Measurements from ENCODE around the gene SGK1.
"Not testable (repeated sequence)": the region's sequence is repeated elsewhere in the genome, so short reads cannot be mapped to it uniquely, and the experiment has no call there.

Gene SGK1

DNA sequence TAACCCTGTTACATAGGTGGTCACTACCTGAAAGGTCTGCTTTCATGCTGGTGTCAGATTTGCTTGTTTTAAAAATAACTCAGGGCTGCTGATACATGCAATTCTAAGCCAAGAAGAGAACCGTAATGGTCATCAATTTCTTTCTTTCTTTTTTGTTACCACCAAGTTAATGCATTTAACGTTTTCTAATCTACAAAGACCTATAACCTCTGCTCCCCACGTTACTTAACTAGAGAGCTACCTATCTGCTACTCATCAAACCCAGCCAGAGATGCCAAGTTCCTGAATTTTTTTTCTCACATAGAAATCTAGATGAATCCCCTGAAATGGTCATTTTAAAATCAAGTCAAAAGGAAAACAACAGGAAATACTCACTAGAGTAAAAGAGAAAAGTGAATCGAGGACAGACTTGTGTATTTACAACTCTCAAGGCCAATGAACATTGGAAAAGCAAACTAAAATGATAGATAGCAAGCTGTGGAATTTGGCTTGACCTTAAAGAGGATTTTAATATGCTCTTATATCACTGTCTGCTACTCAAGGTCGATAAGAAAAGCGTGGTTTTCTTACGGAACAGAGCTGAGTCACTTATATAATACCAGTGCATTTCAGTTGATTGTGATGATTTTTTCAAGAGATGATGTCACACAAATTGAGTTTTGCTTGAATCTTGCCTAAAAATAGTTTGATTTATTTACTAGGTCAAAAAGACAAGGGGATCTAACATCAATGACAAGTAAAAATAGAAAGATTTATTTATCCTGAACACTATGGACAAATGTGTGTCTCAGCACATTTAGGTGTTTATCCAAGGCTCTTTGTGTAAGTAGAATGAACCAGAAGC, 67.9 kb downstream of the SGK1 start:
- DNase-seq: no peak

DNA sequence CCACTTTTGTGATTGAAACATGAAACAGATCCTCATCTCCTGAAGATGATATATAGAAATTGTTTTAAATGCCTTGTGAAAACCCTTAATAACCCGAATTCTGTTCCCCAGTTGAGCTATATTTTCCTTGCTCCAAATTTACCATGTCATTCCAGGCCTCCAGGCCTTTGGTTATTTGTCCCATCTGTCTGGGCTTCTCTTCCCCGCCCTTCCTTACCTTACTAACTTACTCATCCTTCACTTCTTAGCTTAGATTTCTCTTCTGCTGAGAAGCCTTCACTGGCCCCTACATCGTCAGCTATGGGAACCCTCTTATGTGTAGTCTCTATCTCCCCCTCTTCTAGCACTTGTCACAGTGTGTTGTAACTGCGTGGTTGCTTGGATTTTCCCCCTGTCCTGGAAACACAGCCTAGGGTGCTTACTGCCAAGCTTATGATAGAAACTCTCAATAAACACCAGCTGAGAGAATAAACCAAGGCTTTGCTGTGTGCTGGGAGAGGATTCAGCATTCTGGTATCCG, 68.6 kb downstream of the SGK1 start:
- DNase-seq: no peak

DNA sequence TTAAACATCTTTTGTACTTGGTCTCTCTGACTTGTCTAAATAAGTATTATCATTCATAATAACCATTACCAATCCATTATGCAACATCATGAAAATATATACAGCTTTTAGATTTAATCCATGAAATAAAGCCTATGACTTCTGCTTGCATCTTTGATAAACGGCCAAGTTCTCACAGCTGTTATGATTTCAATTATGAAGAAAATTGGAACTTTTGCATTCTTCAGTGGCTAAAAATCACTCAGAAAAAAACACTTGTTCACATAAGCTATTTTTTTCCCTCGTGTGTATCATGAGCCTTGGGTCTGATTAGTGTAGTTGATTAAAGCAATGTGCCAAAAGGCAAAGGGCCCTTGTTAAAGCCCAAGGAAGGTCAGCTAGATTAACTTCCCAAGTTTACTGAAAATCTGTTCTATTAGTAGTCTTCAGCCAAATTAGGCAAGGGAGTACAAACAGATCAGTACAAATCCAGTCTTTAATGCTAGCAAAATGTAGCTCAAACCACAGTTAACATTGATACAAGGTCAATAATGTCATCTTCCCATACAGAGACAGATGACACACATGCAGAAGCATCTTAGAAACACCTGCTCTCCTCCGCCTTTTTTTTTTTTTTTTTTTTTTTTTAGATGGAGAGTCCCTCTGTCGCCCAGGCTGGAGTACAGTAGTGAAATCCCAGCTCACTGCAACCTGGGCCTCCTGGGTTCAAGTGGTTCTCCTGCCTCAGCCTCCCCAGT, 69.9 kb downstream of the SGK1 start:
- no peak for DNase-seq

GRCh38 chr6:134247231-134247833, 70.6 kb downstream of the SGK1 start:
- no peak for DNase-seq

DNA sequence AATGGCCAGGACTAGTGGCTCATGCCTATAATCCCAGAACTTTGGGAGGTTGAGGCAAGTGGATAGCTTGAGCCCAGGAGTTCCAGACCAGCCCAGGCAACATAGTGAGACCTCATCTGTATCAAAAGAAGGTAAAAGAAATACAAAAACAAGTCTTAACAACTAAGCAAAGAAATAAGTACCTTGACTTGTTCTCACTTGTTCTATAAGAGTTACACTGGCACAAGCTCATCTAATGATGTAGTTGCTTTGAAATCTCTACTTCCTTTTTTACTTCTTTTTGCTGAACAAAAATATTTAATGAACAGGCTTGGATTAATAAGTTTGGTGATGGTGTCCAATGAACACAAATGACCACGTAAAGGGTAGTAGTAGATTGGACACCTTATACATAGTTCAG, 72.2 kb downstream of the SGK1 start:
- DNase-seq: no peak

GRCh38 chr6:134245041-134245440, 72.9 kb downstream of the SGK1 start:
- DNase-seq: no peak

DNA sequence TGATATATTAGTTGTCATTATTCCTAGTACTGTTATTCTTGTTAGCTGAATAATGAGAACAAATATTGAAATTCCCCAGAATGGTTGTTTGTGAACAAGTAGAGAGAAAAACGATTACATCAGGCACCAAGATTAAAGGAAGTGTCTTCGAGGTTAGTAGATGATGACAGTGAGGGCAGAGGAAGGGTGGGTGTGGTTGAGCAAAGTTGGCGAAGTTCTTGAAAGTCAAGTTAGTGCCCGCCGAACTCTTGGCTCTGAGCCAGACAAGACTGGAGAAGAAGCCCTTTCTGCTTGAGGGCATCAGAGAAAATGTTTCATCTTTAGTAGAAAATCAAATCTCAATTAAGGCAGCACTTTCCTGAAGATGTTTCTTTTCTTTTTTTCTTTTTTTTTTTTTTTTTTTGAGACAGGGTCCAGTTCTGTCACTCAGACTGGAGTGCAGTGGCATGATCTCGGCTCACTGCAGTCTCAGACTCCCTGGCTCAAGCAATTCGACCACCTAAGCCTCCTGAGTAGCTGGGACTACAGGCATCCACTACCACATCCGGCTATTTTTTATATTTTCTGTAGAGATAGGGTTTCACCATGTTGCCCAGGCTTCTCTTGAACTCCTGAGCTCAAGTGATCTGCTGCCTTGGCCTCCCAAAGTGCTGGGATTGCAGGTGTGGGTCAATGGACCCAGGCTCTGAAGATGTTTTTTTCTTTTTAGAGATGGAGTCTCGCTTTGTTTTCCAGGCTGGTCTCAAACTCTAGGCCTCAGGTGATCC, 77.1 kb downstream of the SGK1 start:
- DNase-seq: no peak

- DNase-seq: no peak
These were observed 78.7 kb downstream of the SGK1 start for GRCh38 chr6:134238960-134239795.

DNA sequence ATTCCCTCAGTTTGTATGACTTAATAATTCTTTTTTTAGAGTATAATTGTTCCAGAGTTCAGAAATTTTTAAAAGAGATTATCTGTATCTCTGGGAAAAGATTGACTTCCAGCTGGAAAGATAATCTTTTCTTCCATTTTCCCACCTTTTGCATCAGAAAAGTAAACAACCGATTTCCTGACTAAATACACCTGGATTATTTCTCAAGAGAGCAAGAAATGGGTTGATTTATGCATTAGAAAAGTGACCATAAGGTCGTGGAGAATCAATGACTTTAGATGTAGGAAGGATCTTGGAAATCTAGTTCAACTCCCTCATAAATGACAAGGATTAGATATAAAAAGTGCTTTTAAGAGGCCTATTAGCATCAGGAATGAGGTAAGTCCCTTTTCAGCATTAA, 79.9 kb downstream of the SGK1 start:
- no peak for DNase-seq

- DNase-seq: no peak
These were observed 81.8 kb downstream of the SGK1 start for GRCh38 chr6:134235937-134236751.

DNA sequence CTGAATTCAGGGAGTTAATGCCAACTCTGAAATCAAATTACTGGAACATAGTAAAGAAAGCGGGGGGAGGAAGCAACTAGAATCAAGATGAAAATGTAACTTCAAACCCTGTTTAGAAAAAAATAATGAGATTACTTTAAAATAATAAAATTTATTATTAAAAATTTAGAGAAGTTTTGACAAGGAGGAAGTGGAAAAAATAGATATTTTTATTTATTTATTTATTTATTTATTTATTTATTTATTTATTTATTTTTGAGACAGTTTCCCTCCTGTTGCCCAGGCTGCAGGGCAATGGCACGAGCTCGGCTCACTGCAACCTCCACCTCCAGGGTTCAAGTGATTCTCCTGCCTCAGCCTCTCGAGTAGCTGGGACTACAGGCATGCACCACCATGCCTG, 82.6 kb downstream of the SGK1 start:
- DNase-seq: not testable (repeated sequence)

DNA sequence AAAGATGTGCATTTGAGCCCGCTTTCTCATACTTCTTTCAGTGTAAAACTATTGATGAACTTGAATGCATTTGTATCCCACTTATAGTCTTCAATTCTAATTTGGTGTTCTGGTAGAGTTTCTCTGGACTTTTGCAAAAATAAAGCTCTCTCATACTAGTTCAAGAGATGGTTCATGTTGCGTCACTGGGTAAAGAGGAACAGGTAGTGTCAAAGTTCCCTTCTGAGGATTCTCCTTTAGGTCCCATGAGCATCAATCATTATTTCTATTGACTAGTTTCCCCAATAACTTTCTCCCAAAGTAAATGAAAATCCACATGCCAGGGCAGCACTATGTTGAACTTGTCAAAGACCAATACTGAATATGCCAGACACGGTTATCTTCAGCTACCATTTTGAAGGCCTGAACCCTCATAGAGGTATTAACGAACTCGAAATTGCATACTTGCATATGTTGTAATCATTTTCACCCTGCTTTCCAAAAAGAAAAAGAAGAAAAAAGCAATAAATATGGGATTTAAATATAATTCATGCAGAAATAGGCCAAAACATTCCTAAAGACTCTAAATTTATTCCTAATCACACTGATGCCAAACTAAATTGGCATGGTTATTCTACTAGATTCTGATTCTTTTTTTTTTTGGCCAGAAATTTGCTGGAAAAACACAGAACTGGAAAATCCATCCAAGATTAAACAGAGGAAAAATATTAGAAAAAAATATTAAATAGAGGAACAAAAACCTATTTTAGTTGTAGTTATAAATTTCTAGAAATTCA, 84.5 kb downstream of the SGK1 start:
- DNase-seq: no peak

DNA sequence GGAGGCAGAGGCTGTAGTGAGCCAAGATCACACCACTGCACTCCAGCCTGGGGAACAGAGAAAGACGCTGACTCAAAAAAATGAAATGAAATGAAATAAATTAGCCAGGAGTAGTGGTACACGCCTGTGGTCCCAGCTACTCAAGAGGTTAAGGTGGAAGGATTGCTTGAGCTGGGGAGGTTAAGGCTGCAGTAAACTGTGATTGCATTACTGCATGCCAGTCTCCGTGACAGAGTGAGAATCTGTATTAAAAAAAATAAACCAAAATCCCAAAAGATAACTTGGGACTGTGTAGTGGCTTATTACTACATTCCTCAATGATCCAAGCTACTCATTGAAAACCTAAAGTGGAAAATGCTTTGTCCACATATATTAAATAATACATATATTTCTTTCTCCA, 87.0 kb downstream of the SGK1 start:
- no peak for DNase-seq

- no peak for DNase-seq
These were observed 87.7 kb downstream of the SGK1 start for GRCh38 chr6:134230087-134230700.

DNA sequence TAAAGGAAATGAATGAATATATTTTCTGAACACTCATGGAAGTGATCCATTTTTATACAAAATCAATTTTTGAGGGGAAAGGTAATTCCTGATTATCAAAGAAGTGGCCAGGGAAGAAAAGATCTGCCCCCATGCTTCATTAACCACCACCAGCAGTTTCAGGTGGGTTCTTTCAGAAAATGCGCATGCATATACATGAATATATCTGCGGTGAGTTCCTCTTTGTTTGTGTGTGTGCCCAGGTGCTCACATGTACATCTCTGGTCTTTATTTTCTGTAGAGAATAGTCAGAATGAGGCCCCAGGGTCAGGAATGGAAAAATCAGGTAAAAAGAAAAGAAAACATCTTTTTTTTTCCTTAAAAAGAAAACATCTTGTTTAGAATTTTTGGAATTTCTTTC, 88.4 kb downstream of the SGK1 start:
- DNase-seq: no peak

GRCh38 chr6:134223796-134224420, 94.0 kb downstream of the SGK1 start:
- DNase-seq: no peak

DNA sequence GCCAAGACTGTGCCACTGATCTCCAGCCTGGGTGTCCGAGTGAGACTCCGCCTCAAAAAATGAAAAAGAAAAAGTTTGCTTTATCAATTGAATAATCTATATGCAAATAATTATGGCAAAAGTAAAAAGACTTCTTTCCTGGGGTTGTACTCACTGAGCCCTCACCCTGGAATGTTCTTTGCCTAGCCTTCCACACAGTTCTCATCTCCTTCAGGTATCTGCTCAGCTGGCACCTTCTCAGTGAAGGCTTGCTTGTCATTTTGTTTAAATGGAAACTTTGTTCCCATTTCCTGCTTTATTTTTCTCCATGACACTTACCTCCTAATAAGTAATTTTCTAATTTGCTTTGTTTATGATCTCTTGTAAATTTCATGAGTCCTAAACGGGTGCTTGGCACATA, 96.7 kb downstream of the SGK1 start:
- no peak for DNase-seq

DNA sequence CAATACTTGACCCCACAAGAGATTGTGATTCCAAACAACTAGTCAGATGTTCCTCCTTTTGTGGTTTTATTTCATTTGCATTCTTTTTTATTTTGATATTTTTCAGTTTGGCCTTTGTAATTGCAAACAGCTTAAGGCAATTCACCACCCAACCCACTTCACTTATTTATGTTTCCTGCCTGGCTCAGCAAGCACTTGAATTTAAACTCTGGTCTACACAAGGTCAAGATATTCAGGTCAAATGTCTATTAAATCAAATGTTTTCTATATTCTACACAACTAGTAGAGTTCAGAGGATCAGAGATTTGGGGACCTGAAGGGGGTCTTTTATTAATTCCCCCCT, 100.1 kb downstream of the SGK1 start:
- no peak for DNase-seq

DNA sequence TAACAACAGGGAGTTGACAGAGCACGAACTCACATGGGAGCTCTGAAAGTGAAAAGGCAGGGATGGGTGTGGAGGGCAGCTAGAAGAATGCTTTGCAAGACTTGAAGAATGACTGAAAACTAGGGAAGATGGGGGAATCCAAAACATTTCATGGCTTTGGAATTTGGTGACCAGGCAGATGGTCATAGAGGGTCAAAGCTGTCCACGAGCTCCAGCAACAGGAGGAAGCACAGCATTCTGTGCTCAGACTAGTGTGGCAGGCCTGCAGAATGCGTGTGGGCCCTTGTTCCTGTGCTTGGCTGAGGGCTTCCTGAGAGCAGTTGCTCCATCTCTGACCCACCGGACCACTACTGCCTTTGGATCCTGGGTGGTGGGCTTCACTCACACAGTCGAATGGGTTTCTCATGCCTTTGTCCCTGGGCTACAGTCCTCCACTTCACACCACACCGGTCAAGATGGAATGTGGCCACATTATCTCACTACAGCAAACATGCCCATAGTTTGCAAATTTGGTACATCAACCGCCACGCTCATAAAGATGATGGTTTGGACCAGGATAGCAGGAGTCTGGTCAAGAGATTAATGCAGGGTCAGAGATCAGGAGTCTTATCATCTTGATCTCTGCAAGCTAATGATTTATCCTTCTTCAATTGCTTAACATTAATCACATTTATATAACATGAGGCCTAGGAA, 100.7 kb downstream of the SGK1 start:
- DNase-seq: no peak

Data from NCI-H1105 treated with DMSO at 0.1 percent for 48 hours (cell line).